ENCODE measurements around the gene RCOR1. TPM values are rescaled to one million over a fixed set of nuclear protein-coding genes. Genes with fewer than 3 reads are reported as not detected.

The RCOR1 gene
- total RNA-seq, 4 donors from 2014 or later: 12.6 to 20.9 (median 15.7) TPM

DNA sequence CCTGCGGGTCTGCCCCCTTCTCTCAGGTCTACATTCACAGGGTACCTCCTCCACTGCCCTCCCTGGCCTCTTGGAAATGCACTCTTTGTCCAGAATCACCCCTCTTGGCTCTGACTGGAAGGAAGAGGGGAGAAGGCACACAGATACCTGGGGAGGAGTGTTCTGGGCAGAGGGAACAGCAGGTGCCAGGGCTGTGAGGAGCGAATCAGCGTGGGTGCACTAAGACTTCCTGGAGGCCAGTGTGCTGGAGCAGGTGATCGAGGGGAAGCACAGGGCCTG, 176.5 kb downstream of the RCOR1 start:
- DNase-seq (ENCODE audit: low spot score) (no peak), ATAC-seq (ENCODE audit: low FRiP score) (no peak)
- TF ChIP-seq, protein P1, sequence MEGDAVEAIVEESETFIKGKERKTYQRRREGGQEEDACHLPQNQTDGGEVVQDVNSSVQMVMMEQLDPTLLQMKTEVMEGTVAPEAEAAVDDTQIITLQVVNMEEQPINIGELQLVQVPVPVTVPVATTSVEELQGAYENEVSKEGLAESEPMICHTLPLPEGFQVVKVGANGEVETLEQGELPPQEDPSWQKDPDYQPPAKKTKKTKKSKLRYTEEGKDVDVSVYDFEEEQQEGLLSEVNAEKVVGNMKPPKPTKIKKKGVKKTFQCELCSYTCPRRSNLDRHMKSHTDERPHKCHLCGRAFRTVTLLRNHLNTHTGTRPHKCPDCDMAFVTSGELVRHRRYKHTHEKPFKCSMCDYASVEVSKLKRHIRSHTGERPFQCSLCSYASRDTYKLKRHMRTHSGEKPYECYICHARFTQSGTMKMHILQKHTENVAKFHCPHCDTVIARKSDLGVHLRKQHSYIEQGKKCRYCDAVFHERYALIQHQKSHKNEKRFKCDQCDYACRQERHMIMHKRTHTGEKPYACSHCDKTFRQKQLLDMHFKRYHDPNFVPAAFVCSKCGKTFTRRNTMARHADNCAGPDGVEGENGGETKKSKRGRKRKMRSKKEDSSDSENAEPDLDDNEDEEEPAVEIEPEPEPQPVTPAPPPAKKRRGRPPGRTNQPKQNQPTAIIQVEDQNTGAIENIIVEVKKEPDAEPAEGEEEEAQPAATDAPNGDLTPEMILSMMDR (IDR thresholded peaks at IDR 0.05): no peak

DNA sequence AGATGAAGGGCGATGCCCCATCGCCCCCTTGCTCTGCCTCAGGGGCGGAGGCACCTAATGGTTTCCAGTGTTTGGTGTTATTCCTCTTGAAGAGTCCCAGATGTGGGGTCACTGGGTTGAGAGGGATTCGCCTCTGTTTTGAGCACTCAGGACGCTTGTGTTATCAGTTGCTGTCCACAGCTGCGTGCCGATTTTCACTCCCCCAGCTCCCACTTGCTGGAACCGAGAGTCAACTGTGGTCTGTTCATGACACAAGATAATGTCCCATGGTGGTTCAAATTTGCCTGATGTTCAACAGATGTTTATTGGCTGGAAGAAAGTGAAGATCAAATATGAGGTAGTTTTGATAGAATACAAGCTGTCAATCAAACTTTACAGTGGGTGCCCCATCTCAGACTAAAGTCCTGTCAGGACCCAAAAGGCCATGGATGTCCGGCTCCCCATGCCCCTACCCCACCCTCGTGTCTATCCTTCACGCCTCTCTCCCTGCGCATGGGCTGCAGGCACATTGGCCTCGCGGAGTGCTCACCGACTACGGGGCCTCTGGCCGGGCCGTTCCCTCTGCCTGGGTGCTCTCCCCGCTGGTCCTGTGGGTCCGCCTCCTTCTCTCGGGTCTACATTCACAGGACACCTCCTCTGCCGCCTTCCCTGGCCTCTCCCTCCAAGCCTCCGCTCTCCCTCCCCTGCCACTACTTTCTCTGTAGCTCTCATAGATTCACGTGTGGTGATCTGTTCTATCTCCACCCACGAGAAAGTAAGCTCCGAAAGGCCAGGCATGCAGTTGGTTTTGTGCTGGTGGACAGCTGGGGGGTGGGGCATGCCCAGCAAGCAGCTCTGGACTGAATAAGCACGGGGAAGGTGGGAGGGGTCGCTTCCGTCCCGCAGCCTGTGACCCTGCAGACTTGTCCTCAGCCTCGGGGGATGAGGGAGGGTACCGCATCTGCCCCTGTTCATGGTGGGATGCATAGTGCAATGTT, 178.0 kb downstream of the RCOR1 start:
- DNase-seq (ENCODE audit: low spot score) (no peak), ATAC-seq (ENCODE audit: low FRiP score) (no peak)
- TF ChIP-seq, protein P1 (IDR thresholded peaks at IDR 0.05): no peak

DNA sequence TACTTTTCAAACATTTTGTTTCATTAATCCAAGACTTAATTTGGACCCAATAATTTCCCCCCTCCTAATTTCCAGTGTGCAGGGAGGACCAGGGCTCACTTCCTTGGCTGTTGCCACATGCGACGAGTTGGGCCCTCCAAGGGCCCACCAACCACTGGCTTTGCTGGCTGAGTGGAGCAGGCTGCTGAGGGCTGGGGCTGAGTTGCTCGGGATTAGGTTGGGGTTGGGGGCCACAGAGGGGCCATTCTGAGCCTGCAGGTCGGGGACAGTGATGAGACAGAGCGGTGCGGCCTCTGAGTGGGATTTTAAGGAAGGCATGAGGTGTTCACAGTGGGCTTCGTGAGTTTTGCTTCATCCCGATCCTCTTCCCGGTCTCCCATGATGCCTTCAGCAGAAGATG, 178.7 kb downstream of the RCOR1 start:
- DNase-seq (ENCODE audit: low spot score) (no peak), ATAC-seq (ENCODE audit: low FRiP score) (no peak)
- TF ChIP-seq, protein P1 (IDR thresholded peaks at IDR 0.05): no peak

DNA sequence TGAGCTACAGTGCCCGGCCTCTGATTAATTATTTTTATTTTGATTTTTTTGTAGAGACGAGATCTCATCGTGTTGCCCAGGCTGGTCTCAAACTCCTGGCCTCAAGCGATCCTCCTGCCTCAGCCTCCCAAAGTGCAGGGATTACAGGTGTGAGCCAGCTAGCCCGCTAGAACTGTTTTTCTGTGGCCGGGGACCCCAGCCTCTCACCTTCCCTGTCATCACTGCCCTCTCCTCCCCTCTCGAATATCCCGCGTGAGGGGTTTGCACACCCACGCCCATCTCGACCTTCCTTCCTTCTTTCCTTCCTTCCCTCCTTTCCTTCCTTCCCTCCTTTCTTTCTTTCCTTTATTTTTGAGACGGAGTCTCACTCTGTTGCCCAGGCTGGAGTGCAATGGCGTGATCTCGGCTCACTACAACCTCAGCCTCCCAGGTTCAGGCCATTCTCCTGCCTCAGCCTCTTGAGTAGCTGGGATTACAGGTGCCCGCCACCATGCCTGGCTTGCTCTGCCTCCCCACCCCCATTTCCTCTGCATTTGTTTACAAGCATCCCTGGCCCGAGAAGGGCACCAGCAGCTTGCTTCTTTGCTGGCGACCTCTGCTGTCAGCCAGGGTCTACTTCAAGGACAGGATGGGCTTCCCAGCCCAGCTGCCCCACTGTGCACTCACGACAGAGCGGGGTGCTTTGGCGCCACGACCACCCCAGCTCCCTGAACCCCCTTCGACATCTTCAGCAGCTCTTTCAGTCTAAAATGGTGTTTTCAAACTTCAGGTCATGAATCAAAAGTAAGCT, 180.5 kb downstream of the RCOR1 start:
- TF ChIP-seq, protein P1 (IDR thresholded peaks at IDR 0.05): no peak
- no peak for DNase-seq (ENCODE audit: low spot score)
- no peak for ATAC-seq (ENCODE audit: low FRiP score)

DNA sequence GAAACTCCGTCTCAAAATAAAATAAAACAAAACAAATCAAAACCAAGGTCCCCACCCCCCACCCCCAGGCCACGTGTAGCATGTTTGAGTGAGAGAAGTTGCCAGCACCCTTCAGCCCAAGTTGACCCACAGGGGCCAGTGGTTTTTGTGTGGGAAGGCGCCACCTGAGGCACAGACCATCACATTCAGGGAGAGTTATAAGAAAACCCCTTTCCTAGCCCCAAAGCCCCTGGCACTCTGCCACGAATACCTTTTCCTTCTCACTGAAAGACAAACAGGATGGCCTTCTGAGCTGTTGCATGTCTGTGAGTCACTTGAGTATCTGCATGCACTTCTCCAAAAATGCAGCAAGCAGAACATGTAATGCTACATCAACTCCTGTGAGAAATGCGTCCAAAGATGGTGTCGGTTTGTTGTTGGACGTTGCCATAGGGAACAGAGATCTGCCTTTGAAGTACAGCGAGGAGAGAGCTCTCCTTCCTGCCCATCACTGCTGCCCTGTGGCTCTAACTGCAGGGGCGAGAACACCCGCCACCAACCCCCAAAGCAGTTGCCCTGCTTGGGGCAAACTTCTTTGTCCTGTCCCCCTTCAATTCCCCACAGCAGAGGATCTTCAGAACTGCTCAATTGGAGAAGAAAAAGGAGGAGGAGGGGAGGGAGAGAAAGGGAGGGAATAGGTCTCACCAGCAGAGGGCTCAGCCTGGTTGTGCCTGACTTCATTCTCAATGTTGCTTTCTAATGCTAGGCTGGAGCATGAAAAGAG, 182.1 kb downstream of the RCOR1 start:
- no peak for DNase-seq (ENCODE audit: low spot score)
- TF ChIP-seq, protein P1 (IDR thresholded peaks at IDR 0.05): no peak
- peak; percentile 30 for ATAC-seq (ENCODE audit: low FRiP score)

DNA sequence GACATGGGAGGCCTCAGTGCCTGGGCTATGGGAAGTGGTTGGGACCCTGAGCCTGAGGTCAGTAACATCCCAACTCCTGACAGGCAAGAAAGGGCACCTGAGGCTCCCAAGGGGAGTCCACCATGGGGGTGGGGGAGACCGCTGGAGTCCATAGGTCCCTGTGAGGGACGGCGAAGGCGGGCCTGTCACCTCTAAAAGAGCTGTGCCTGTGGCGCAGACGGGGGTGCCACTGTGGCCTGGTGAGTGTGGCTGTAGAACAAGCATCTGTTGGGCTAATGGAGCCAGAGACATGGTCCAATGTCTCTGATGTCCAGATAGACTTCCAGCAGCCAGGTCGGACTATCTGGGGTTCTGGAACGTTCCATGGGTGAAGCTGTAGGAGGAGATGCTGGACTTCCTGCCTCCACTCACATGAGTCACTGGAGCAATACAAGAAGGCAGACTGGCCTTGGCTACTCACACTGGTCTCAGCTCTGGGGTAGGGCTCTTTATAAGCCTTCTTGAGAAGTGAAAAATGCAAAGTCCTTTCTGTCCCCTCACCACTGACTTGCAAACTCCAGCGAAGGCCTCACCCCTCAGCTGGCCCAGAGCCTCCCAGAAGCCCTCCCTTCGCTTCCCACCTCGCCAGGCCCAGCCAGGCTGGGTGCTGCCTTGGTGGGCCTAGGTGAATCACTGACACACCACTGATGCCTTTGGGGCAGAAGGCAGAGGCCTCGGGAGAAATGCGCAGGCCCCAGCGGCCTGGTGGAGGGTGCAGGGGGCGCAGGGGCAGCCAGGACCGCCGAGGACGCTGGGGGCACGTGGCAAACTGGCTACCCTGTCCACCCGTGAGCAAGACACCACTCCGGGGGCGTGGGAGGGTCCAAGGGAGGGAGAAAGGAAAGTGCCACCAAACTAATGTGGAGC, 183.7 kb downstream of the RCOR1 start:
- no peak for DNase-seq (ENCODE audit: low spot score)
- ATAC-seq (ENCODE audit: low FRiP score): peak; percentile 37
- TF ChIP-seq, protein P1 (IDR thresholded peaks at IDR 0.05): no peak
